22Rv1 (cell line): Measurements from ENCODE around the gene GNRH2.

Experiments used
- ZFX ChIP-seq: fragments of 450-650 bp; IDR thresholded peaks from 2 replicates; pipeline ENCODE4 v1.6.1; 2017; ENCODE audit warnings: antibody characterized with exemption, borderline replicate concordance
- TF ChIP-seq, protein P1 (sequence below): fragments of 450-650 bp; IDR thresholded peaks from 2 replicates; pipeline ENCODE4 v1.5.1; 2017; ENCODE audit warnings: mild to moderate bottlenecking

DNA sequence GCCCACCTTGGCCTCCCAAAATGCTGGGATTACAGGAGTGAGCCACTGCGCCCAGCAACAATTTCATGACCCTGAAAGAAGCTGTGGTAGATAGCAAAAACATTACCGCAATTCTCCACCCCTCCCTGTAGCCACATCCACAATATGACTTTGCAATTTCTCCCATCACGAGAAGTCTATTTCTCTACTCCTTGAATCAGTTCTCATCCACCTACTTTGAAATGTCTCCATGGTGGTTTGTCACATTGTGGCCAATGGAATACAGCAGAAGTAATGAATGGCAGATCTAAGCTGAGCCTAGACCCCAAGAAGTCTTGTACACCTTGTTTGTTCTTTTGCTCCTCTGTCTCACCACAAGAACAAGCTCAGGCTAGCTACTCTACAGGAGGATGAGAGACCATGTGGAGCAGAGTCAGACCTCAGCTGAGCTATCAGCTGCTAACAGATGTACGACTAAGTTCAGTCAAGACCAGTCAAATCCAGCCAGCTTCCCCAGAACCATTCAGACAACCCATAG lies 34.3 kb downstream of the GNRH2 start:
- TF ChIP-seq, protein P1, sequence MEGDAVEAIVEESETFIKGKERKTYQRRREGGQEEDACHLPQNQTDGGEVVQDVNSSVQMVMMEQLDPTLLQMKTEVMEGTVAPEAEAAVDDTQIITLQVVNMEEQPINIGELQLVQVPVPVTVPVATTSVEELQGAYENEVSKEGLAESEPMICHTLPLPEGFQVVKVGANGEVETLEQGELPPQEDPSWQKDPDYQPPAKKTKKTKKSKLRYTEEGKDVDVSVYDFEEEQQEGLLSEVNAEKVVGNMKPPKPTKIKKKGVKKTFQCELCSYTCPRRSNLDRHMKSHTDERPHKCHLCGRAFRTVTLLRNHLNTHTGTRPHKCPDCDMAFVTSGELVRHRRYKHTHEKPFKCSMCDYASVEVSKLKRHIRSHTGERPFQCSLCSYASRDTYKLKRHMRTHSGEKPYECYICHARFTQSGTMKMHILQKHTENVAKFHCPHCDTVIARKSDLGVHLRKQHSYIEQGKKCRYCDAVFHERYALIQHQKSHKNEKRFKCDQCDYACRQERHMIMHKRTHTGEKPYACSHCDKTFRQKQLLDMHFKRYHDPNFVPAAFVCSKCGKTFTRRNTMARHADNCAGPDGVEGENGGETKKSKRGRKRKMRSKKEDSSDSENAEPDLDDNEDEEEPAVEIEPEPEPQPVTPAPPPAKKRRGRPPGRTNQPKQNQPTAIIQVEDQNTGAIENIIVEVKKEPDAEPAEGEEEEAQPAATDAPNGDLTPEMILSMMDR, result no peak
- TF ChIP-seq ZFX, result no peak
